ENCODE results near the gene ACBD6. TPM values are rescaled to one million over a fixed set of nuclear protein-coding genes. Genes with fewer than 3 reads are reported as not detected.

ACBD6 gene
- total RNA-seq, 1 experiment from 2014 or later = 63.7 TPM

- Histone ChIP-seq H3K9me3 (ENCODE audit: low read depth, low read length, poor library complexity, severe bottlenecking) (no peaks in the 10 kb centered on the region), H3K27me3 (replicated peaks; ENCODE audit: insufficient read depth, low read depth, low read length, poor library complexity) (no peaks in the 10 kb centered on the region), H3K36me3 (ENCODE audit: insufficient read depth, low read length, poor library complexity, severe bottlenecking) (no peaks in the 10 kb centered on the region), H3K4me1 (ENCODE audit: insufficient read depth, low read length, poor library complexity, severe bottlenecking) (no peaks in the 10 kb centered on the region), H3K27ac (ENCODE audit: low read depth, low read length, poor library complexity, severe bottlenecking) (no peak overlapping the region), H3K4me3 (ENCODE audit: low read depth, low read length, poor library complexity, severe bottlenecking) (no peak overlapping the region)
- POLR2A ChIA-PET (ENCODE audit: low non-redundant PET) = no interaction called here
- CTCF ChIA-PET = interaction anchor here (1.6 kb wide), 1 partner anchor 9 kb away, joined by 6 read pairs; no protein-coding TSS in a partner anchor
- no TSS peak for BruUV-seq (replicated peaks)
- intact Hi-C loops (cut with micrococcal nuclease; ENCODE audit: unreplicated experiment) = no loop called here
- TF ChIP-seq, protein P1, sequence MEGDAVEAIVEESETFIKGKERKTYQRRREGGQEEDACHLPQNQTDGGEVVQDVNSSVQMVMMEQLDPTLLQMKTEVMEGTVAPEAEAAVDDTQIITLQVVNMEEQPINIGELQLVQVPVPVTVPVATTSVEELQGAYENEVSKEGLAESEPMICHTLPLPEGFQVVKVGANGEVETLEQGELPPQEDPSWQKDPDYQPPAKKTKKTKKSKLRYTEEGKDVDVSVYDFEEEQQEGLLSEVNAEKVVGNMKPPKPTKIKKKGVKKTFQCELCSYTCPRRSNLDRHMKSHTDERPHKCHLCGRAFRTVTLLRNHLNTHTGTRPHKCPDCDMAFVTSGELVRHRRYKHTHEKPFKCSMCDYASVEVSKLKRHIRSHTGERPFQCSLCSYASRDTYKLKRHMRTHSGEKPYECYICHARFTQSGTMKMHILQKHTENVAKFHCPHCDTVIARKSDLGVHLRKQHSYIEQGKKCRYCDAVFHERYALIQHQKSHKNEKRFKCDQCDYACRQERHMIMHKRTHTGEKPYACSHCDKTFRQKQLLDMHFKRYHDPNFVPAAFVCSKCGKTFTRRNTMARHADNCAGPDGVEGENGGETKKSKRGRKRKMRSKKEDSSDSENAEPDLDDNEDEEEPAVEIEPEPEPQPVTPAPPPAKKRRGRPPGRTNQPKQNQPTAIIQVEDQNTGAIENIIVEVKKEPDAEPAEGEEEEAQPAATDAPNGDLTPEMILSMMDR (conservative IDR thresholded peaks at IDR 0.05; ENCODE audit: low read depth, low read length) = no peak
- no peak for TF ChIP-seq EZH2 (IDR thresholded peaks at IDR 0.05; ENCODE audit: borderline replicate concordance, low read depth, low read length, poor library complexity, severe bottlenecking)
- DNase-seq (ENCODE audit: low spot score) = no peak
Observed at GRCh38 chr1:180261030-180261429, 241.3 kb downstream of the ACBD6 start.

DNA sequence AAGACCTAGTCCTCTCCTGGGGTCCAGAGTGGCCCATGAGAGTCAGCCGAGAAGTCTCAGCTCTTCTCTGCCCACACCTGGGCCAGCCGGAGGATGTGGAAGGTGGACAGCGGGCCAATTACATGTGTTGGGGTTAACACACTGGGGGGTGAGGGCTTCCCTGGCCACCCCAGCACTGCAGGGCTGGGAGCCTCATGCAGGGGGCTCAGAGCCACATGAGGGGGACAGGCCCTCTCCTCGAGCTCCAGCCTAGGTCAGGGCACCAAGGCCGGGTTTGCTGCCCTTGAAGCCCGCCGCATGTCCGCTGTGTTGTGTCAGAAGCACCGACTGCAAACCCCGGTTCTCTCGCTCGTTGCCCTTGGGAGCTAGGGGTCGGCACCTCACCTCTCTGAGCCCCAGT, 241.8 kb downstream of the ACBD6 start:
- Histone ChIP-seq H3K27me3 (replicated peaks; ENCODE audit: insufficient read depth, low read depth, low read length, poor library complexity) (no peaks in the 10 kb centered on the region), H3K9me3 (ENCODE audit: low read depth, low read length, poor library complexity, severe bottlenecking) (no peaks in the 10 kb centered on the region), H3K4me3 (ENCODE audit: low read depth, low read length, poor library complexity, severe bottlenecking) (no peak overlapping the region), H3K36me3 (ENCODE audit: insufficient read depth, low read length, poor library complexity, severe bottlenecking) (no peaks in the 10 kb centered on the region), H3K4me1 (ENCODE audit: insufficient read depth, low read length, poor library complexity, severe bottlenecking) (no peaks in the 10 kb centered on the region), H3K27ac (ENCODE audit: low read depth, low read length, poor library complexity, severe bottlenecking) (no peak overlapping the region)
- no TSS peak for BruUV-seq (replicated peaks)
- DNase-seq (ENCODE audit: low spot score) = no peak
- no peak for TF ChIP-seq EZH2 (IDR thresholded peaks at IDR 0.05; ENCODE audit: borderline replicate concordance, low read depth, low read length, poor library complexity, severe bottlenecking)
- TF ChIP-seq, protein P1 (conservative IDR thresholded peaks at IDR 0.05; ENCODE audit: low read depth, low read length) = no peak
- intact Hi-C loops (cut with micrococcal nuclease; ENCODE audit: unreplicated experiment) = no loop called here
- POLR2A ChIA-PET (ENCODE audit: low non-redundant PET) = no interaction called here
- CTCF ChIA-PET = interaction anchor here (1.6 kb wide), 1 partner anchor 8 kb away, joined by 6 read pairs; no protein-coding TSS in a partner anchor

- BruUV-seq (replicated peaks) = no TSS peak
- intact Hi-C loops (cut with micrococcal nuclease; ENCODE audit: unreplicated experiment) = no loop called here
- ChIA-PET POLR2A (ENCODE audit: low non-redundant PET) (no interaction called here), CTCF (no interaction called here)
- Histone ChIP-seq H3K4me1 (ENCODE audit: insufficient read depth, low read length, poor library complexity, severe bottlenecking) (no peaks in the 10 kb centered on the region), H3K4me3 (ENCODE audit: low read depth, low read length, poor library complexity, severe bottlenecking) (no peak overlapping the region), H3K36me3 (ENCODE audit: insufficient read depth, low read length, poor library complexity, severe bottlenecking) (no peaks in the 10 kb centered on the region), H3K9me3 (ENCODE audit: low read depth, low read length, poor library complexity, severe bottlenecking) (no peaks in the 10 kb centered on the region), H3K27me3 (replicated peaks; ENCODE audit: insufficient read depth, low read depth, low read length, poor library complexity) (no peaks in the 10 kb centered on the region), H3K27ac (ENCODE audit: low read depth, low read length, poor library complexity, severe bottlenecking) (no peak overlapping the region)
- DNase-seq (ENCODE audit: low spot score) = no peak
- TF ChIP-seq, protein P1 (conservative IDR thresholded peaks at IDR 0.05; ENCODE audit: low read depth, low read length) = no peak
- no peak for TF ChIP-seq EZH2 (IDR thresholded peaks at IDR 0.05; ENCODE audit: borderline replicate concordance, low read depth, low read length, poor library complexity, severe bottlenecking)
Observed at GRCh38 chr1:180259431-180260338, 242.7 kb downstream of the ACBD6 start.
